Measurements from ENCODE around the gene OPTC. TPM values are rescaled to one million over a fixed set of nuclear protein-coding genes. Genes with fewer than 3 reads are reported as not detected.

Gene OPTC
- total and polyA plus RNA-seq, 9 of the 15 experiments (the other 6 are each of a cell fraction or from before 2014, with no cell fraction given): not detected

DNA sequence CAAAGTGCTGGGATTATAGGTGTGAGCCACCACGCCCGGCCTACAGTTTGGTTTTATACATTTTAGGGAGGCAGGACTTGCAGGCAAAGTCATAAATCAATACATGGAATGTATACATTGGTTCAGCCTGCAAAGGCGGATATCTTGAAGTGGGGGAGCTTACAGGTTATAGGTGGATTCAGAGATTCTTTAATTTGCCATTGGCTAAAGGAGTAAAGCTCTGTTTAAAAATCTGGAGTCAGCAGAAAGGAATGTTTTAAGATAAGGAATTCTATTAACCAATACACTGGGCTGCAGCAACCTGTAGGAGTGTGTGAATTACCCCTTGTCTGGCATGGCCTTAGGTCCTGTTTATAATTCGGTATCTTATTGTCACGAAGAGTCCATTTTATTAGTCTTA is 57.6 kb downstream of the OPTC start:
- in situ Hi-C loops (cut with MboI) (loop anchor here (10.0 kb wide), 1 partner anchor 927 kb away; no protein-coding TSS in a partner anchor), intact Hi-C loops (cut with micrococcal nuclease) (no loop called here)
- no peak for DNase-seq (ENCODE audit: extremely low read depth in 1 of 4, low spot score in 3 of 4)
- Histone ChIP-seq H2AFZ (ENCODE audit: low read depth, low read length) (no peak overlapping the region), H4K20me1 (replicated peaks; ENCODE audit: control insufficient read depth, insufficient read depth, low read length) (no peaks in the 10 kb centered on the region), H3K4me3 (no peak overlapping the region), H3K9me3 (replicated peaks; ENCODE audit: control insufficient read depth, insufficient read depth, low read depth, low read length) (no peaks in the 10 kb centered on the region), H3K9me1 (ENCODE audit: control insufficient read depth, insufficient read depth, low read length) (no peaks in the 10 kb centered on the region), H3K9ac (ENCODE audit: insufficient read depth in 1 of 2, low read depth in 2 of 2, low read length in 2 of 2) (no peak overlapping the region), H3K4me1 (replicated peaks in 1 of 2; ENCODE audit: control insufficient read depth in 2 of 2, insufficient read depth in 2 of 2, low read length in 2 of 2) (no peaks in the 10 kb centered on the region), H3K27ac (ENCODE audit: extremely low read depth, low read depth, low read length) (no peak overlapping the region), H3K27me3 (ENCODE audit: control insufficient read depth in 2 of 2, insufficient read depth in 2 of 2, low read length in 2 of 2) (peaks cover 28 to 56% of the 10 kb centered on the region in 2 experiments), H3K4me2 (ENCODE audit: insufficient read depth, low read length) (no peak overlapping the region), H3K79me2 (ENCODE audit: control insufficient read depth, insufficient read depth, low read length) (no peaks in the 10 kb centered on the region), H3K36me3 (ENCODE audit: control insufficient read depth, insufficient read depth, low read length) (no peaks in the 10 kb centered on the region)
- ATAC-seq: no peak
- TF ChIP-seq RCOR1 (IDR thresholded peaks at IDR 0.05; ENCODE audit: borderline replicate concordance in 1 of 2, low read depth in 2 of 2, low read length in 2 of 2) (no peak), MEIS2 (IDR thresholded peaks at IDR 0.05; ENCODE audit: partially characterized antibody) (peak; percentile 11), KDM1A (IDR thresholded peaks at IDR 0.05) (0 out of 4 replicates have a peak, but pooled peaks of 1 of the 2 experiments have one; percentile 14), NCOA4 (IDR thresholded peaks at IDR 0.05; ENCODE audit: partially characterized antibody) (no peak), ZNF316 (IDR thresholded peaks at IDR 0.05) (peak; percentile 29; the same call in 1 of the 2 replicates), ZNF311 (CRISPR knock-in tag; IDR thresholded peaks at IDR 0.05) (no peak), PYGO2 (tag; IDR thresholded peaks at IDR 0.05) (no peak), BHLHE40 (IDR thresholded peaks at IDR 0.05; ENCODE audit: low read length) (no peak), C11orf30 (IDR thresholded peaks at IDR 0.05; ENCODE audit: low read depth) (peak; percentile 40; the same call in 1 of the 2 replicates)
- TF ChIP-seq, protein P1, sequence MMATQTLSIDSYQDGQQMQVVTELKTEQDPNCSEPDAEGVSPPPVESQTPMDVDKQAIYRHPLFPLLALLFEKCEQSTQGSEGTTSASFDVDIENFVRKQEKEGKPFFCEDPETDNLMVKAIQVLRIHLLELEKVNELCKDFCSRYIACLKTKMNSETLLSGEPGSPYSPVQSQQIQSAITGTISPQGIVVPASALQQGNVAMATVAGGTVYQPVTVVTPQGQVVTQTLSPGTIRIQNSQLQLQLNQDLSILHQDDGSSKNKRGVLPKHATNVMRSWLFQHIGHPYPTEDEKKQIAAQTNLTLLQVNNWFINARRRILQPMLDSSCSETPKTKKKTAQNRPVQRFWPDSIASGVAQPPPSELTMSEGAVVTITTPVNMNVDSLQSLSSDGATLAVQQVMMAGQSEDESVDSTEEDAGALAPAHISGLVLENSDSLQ (IDR thresholded peaks at IDR 0.05): peak; percentile 72
- TF ChIP-seq, protein P2, sequence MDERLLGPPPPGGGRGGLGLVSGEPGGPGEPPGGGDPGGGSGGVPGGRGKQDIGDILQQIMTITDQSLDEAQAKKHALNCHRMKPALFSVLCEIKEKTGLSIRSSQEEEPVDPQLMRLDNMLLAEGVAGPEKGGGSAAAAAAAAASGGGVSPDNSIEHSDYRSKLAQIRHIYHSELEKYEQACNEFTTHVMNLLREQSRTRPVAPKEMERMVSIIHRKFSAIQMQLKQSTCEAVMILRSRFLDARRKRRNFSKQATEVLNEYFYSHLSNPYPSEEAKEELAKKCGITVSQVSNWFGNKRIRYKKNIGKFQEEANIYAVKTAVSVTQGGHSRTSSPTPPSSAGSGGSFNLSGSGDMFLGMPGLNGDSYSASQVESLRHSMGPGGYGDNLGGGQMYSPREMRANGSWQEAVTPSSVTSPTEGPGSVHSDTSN (CRISPR knock-in tag; IDR thresholded peaks at IDR 0.05; ENCODE audit: low read depth): no peak
- TF ChIP-seq, protein P2 (tag; conservative IDR thresholded peaks at IDR 0.05; ENCODE audit: low read depth): peak; percentile 45; the same call in 1 of the 2 replicates
- BruUV-seq (replicated peaks): no TSS peak
- under 1% methylated on average over 5 of the region's 5 CpGs for WGBS (ENCODE audit: insufficient coverage, low coverage, missing lambda C conversion rate)
- ChIA-PET POLR2A (no interaction called here), CTCF (ENCODE audit: low intra/inter-chr PET ratio) (interaction anchor here (0.5 kb wide), 2 partner anchors 286 to 602 kb away, joined by 3 read pairs; no protein-coding TSS in a partner anchor)
- FAIRE-seq: no peak

All from K562 (cell line).